ENCODE data around the gene TBXA2R. TPM values are rescaled to one million over a fixed set of nuclear protein-coding genes. Genes with fewer than 3 reads are reported as not detected.

The TBXA2R gene
- total and polyA plus RNA-seq, 4 donors: 1.7 to 6.0 (median 5.4) TPM

DNA sequence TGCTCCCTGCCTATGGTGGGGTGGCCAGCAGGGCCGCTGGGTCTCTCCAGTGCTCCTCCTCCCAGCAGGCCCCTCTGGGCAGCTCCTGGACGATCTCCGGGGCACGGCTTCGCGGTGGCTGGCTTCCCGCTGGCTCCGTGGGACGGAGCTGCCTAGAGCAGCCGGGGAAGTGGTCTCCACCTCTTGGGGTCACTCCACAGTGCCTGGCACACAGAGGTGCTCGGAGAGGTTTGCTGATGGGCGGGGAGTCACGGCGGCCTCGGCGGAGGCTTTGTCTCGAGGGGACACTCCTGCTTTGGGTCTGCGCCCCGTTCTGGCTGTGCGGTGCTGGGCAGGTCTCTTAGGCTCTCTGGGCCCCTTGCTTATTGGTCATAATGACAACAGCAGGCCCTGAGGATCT lies 29.8 kb upstream of the TBXA2R start:
- WGBS: 96% methylated on average over 20 of the region's 20 CpGs
- H3K36me3 ChIP-seq (ENCODE audit: control insufficient read depth in 4 of 4, insufficient read depth in 3 of 4, low read depth in 1 of 4, low read length in 3 of 4): peaks cover 0 to 25% (median 12%) of the 10 kb centered on the region in 4 donors
- TF ChIP-seq GABPA (IDR thresholded peaks at IDR 0.05 in 1 of 2, conservative IDR thresholded peaks at IDR 0.05 in 1 of 2): no peak
- no peak for TF ChIP-seq RAD21 (IDR thresholded peaks at IDR 0.05)
- no peak for TF ChIP-seq SP1 (IDR thresholded peaks at IDR 0.05)
- TF ChIP-seq, protein P1, sequence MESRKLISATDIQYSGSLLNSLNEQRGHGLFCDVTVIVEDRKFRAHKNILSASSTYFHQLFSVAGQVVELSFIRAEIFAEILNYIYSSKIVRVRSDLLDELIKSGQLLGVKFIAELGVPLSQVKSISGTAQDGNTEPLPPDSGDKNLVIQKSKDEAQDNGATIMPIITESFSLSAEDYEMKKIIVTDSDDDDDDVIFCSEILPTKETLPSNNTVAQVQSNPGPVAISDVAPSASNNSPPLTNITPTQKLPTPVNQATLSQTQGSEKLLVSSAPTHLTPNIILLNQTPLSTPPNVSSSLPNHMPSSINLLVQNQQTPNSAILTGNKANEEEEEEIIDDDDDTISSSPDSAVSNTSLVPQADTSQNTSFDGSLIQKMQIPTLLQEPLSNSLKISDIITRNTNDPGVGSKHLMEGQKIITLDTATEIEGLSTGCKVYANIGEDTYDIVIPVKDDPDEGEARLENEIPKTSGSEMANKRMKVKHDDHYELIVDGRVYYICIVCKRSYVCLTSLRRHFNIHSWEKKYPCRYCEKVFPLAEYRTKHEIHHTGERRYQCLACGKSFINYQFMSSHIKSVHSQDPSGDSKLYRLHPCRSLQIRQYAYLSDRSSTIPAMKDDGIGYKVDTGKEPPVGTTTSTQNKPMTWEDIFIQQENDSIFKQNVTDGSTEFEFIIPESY (IDR thresholded peaks at IDR 0.05): no peak
- no peak for TF ChIP-seq EGR1 (IDR thresholded peaks at IDR 0.05; ENCODE audit: low read depth in 2 of 2)
- TF ChIP-seq, protein P2, sequence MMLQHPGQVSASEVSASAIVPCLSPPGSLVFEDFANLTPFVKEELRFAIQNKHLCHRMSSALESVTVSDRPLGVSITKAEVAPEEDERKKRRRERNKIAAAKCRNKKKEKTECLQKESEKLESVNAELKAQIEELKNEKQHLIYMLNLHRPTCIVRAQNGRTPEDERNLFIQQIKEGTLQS (IDR thresholded peaks at IDR 0.05): no peak
- TF ChIP-seq, protein P3, sequence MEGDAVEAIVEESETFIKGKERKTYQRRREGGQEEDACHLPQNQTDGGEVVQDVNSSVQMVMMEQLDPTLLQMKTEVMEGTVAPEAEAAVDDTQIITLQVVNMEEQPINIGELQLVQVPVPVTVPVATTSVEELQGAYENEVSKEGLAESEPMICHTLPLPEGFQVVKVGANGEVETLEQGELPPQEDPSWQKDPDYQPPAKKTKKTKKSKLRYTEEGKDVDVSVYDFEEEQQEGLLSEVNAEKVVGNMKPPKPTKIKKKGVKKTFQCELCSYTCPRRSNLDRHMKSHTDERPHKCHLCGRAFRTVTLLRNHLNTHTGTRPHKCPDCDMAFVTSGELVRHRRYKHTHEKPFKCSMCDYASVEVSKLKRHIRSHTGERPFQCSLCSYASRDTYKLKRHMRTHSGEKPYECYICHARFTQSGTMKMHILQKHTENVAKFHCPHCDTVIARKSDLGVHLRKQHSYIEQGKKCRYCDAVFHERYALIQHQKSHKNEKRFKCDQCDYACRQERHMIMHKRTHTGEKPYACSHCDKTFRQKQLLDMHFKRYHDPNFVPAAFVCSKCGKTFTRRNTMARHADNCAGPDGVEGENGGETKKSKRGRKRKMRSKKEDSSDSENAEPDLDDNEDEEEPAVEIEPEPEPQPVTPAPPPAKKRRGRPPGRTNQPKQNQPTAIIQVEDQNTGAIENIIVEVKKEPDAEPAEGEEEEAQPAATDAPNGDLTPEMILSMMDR (IDR thresholded peaks at IDR 0.05; ENCODE audit: low read depth, low read length, missing input control): no peak
- no peak for TF ChIP-seq TAF1 (conservative IDR thresholded peaks at IDR 0.05)
- no peak for TF ChIP-seq HNF4G (IDR thresholded peaks at IDR 0.05)
- no peak for TF ChIP-seq FOXA1 (IDR thresholded peaks at IDR 0.05)
- H3K9ac ChIP-seq (ENCODE audit: low read depth in 1 of 2, low read length in 2 of 2): no peak overlapping the region
- H3K9me3 ChIP-seq (ENCODE audit: control insufficient read depth in 4 of 4, low read length in 3 of 4): no peaks in the 10 kb centered on the region
- H3K27ac ChIP-seq (ENCODE audit: low read depth in 1 of 2, low read length in 2 of 2): no peak overlapping the region
- H3K27me3 ChIP-seq (ENCODE audit: control insufficient read depth in 4 of 4, insufficient read depth in 4 of 4, low read length in 3 of 4): no peaks in the 10 kb centered on the region
- H3K4me3 ChIP-seq (ENCODE audit: low read depth in 1 of 3, low read length in 3 of 3): no peak overlapping the region
- no peak for DNase-seq (ENCODE audit: low spot score)
- no peaks in the 10 kb centered on the region for H3K4me1 ChIP-seq (ENCODE audit: control insufficient read depth in 4 of 4, insufficient read depth in 4 of 4, low read length in 3 of 4)

DNA sequence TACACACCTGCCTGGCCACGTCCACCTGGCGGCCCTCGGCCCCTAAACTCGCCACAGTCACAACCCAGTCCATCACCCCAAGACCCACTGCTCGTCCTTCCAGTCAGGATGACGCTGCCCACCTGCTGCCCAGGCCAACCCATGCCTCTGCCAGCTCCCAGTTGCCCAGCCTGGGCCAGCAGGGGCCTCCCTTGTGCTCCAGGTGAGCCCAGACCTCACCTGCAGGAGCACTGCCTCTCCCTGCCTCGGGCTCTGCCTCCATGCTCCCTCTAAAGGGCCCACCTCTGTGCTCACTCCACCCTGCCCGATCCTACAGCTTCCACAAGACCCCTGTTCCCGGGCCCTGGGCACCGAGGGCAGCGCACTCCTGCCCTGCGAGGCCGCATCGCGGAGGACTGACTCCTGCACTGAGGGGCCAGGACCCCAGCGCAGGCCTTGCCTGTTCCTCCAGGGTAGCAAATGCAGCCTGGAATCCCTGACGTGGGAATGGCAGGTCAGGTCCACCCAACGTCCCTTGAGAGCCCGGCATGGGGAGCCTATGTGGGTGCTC lies 27.9 kb upstream of the TBXA2R start:
- H3K4me3 ChIP-seq (ENCODE audit: low read depth in 1 of 3, low read length in 3 of 3): no peak overlapping the region
- no peak for DNase-seq (ENCODE audit: low spot score)
- H3K27me3 ChIP-seq (ENCODE audit: control insufficient read depth in 4 of 4, insufficient read depth in 4 of 4, low read length in 3 of 4): no peaks in the 10 kb centered on the region
- TF ChIP-seq, protein P1 (IDR thresholded peaks at IDR 0.05): no peak
- TF ChIP-seq SP1 (IDR thresholded peaks at IDR 0.05): no peak
- TF ChIP-seq RAD21 (IDR thresholded peaks at IDR 0.05): no peak
- TF ChIP-seq GABPA (IDR thresholded peaks at IDR 0.05 in 1 of 2, conservative IDR thresholded peaks at IDR 0.05 in 1 of 2): no peak
- TF ChIP-seq FOXA2 (IDR thresholded peaks at IDR 0.05): no peak
- TF ChIP-seq, protein P4, sequence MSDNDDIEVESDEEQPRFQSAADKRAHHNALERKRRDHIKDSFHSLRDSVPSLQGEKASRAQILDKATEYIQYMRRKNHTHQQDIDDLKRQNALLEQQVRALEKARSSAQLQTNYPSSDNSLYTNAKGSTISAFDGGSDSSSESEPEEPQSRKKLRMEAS (IDR thresholded peaks at IDR 0.05): no peak
- TF ChIP-seq FOXA1 (IDR thresholded peaks at IDR 0.05): no peak
- TF ChIP-seq, protein P5, sequence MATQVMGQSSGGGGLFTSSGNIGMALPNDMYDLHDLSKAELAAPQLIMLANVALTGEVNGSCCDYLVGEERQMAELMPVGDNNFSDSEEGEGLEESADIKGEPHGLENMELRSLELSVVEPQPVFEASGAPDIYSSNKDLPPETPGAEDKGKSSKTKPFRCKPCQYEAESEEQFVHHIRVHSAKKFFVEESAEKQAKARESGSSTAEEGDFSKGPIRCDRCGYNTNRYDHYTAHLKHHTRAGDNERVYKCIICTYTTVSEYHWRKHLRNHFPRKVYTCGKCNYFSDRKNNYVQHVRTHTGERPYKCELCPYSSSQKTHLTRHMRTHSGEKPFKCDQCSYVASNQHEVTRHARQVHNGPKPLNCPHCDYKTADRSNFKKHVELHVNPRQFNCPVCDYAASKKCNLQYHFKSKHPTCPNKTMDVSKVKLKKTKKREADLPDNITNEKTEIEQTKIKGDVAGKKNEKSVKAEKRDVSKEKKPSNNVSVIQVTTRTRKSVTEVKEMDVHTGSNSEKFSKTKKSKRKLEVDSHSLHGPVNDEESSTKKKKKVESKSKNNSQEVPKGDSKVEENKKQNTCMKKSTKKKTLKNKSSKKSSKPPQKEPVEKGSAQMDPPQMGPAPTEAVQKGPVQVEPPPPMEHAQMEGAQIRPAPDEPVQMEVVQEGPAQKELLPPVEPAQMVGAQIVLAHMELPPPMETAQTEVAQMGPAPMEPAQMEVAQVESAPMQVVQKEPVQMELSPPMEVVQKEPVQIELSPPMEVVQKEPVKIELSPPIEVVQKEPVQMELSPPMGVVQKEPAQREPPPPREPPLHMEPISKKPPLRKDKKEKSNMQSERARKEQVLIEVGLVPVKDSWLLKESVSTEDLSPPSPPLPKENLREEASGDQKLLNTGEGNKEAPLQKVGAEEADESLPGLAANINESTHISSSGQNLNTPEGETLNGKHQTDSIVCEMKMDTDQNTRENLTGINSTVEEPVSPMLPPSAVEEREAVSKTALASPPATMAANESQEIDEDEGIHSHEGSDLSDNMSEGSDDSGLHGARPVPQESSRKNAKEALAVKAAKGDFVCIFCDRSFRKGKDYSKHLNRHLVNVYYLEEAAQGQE (IDR thresholded peaks at IDR 0.05): no peak
- no peak for TF ChIP-seq NR2F2 (IDR thresholded peaks at IDR 0.05)
- no peak for TF ChIP-seq EGR1 (IDR thresholded peaks at IDR 0.05; ENCODE audit: low read depth in 2 of 2)
- no peak for TF ChIP-seq HNF4G (IDR thresholded peaks at IDR 0.05)
- TF ChIP-seq TAF1 (conservative IDR thresholded peaks at IDR 0.05): no peak
- TF ChIP-seq, protein P3 (IDR thresholded peaks at IDR 0.05; ENCODE audit: low read depth, low read length, missing input control): no peak
- TF ChIP-seq, protein P2 (IDR thresholded peaks at IDR 0.05): no peak
- TF ChIP-seq JUND (IDR thresholded peaks at IDR 0.05): no peak
- TF ChIP-seq HNF4A (conservative IDR thresholded peaks at IDR 0.05): no peak
- no peak for TF ChIP-seq YY1 (IDR thresholded peaks at IDR 0.05)
- H3K4me1 ChIP-seq (ENCODE audit: control insufficient read depth in 4 of 4, insufficient read depth in 4 of 4, low read length in 3 of 4): no peaks in the 10 kb centered on the region
- no peak overlapping the region for H3K9ac ChIP-seq (ENCODE audit: low read depth in 1 of 2, low read length in 2 of 2)
- WGBS: 96% methylated on average over 19 of the region's 19 CpGs
- no peaks in the 10 kb centered on the region for H3K9me3 ChIP-seq (ENCODE audit: control insufficient read depth in 4 of 4, low read length in 3 of 4)
- no peak overlapping the region for H3K27ac ChIP-seq (ENCODE audit: low read depth in 1 of 2, low read length in 2 of 2)
- H3K36me3 ChIP-seq (ENCODE audit: control insufficient read depth in 4 of 4, insufficient read depth in 3 of 4, low read depth in 1 of 4, low read length in 3 of 4): peaks cover 0 to 29% (median 9%) of the 10 kb centered on the region in 4 donors

Data from liver (tissue), 9 donors.